HG02610 (cell line): ENCODE results near the gene PNPO.
"Not testable (repeated sequence)": the region's sequence is repeated elsewhere in the genome, so short reads cannot be mapped to it uniquely, and the experiment has no call there.

Experiments used
- ATAC-seq: cut with Tn5 transposase; IDR thresholded peaks from one replicate; pipeline ENCODE4 v1.9.1; 2021; ENCODE audit warnings: mild to moderate bottlenecking, moderate library complexity; ENCODE audit not compliant: unreplicated experiment

Gene PNPO

DNA sequence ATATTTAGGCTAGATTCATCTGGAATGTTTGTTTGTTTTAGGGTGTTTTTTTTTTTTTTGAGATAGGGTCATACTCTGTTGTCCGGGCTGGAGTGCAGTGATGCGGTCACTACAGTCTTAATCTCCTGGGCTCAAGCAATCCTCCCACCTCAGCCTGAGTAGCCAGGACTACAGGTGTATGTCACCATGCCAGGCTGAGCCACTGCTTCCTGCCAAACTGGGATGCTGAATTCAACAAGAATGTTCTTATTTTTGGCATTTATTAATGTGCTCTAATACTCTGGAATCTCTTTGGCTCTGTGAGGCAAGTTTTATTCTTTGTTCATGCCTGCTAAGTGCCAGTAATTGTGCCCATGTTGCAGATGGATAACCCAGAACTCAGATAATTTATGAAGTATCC is 23.8 kb upstream of the PNPO start:
- no peak for ATAC-seq

DNA sequence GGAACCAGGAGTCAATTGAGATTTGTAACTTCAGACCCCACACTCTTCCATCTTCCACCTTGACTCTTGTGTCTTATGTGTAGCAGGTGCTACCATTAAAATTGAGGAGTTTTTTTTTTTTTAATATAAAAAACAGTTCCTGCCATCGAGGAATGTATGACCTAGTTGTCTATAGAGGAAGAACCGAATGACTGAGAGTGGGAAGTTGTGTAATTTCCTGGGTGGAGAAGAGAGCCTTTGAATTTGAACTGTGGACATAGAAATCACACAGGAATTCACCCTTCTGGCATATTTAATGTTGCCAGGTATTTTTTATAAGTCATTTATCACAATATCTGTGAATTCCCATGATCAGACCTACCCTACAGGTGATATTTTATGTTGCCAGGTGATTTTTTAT is 23.4 kb upstream of the PNPO start:
- no peak for ATAC-seq

- no peak for ATAC-seq
Measured at GRCh38 chr17:47918991-47919390, 22.4 kb upstream of the PNPO start.

DNA sequence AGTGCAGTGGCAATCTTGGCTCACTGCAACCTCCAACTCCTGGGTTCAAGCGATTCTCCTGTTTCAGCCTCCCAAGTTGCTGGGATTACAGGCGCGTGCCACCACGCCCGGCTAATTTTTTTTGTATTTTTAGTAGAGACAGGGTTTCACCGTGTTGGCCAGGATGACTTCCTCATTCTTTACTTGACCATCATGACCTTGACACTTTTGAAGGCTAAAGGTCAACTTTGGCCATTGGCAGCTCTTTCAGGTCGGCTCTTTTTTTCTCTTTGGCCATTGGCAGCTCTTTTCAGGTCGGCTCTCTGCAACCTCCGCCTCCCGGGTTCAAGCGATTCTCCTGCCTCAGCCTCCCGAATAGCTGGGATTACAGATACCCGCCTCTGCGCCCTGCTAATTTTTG is 21.5 kb upstream of the PNPO start:
- ATAC-seq: not testable (repeated sequence)

DNA sequence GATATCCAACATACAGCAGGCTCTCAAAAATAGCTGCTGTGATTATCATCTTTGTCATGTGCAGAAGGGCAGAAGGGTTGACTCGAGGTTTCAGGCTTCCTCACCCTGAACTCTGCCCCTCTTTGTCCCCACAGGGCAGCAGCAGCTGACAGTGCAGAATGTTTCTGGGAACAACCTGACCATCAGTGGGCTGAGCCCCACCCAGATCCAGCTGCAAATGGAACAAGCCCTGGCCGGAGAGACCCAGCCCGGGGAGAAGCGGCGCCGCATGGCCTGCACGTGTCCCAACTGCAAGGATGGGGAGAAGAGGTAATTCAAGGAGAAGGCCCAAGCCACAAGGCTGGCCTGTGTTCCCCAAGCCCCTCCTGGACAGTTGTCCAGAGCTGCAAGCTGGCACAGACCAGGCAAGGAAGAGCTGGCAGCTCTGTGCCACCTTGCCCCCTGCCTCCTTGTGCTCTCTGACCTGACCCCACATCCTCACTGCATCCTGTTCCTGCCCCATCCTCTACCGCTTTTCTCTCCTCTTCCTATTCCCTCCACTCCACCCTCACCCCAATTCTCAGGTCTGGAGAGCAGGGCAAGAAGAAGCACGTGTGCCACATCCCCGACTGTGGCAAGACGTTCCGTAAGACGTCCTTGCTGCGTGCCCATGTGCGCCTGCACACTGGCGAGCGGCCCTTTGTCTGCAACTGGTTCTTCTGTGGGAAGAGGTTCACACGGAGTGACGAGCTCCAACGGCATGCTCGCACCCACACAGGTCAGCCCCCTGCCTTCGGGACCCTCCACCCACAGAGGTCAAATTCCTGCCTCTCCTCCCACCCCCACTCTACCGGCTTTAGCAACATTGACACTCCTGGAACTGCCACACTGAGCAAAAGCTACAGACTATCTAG is 16.3 kb upstream of the PNPO start:
- no peak for ATAC-seq

GRCh38 chr17:47925678-47925988 is 15.7 kb upstream of the PNPO start:
- no peak for ATAC-seq

DNA sequence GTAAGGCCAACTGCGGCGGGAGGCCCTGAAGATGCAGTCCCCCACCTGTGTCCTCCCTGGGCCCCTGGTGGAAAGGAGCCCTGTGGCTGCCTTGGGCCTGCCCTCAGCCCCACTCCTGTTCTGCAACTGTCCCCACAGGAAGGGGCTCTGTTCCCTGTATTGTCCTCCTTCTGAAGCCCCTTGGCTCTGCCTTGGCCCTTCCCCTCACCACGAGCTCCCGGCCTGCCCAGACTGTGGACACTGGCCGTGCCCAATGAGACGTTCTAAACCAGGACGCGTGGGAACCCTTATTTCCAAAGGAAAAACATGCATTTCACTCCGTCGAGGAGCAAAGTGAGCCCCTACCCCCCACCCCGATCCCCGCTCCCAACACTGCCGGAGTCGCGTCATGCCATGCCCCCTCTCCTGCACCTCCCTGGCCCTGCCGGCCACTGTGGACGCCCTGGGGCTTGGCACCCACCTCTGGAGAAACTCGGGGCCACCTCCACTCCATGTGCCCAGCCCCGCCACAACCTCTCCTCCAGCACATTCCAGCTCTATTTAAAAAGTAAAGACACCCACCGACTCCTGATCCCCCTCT is 13.5 kb upstream of the PNPO start:
- no peak for ATAC-seq

DNA sequence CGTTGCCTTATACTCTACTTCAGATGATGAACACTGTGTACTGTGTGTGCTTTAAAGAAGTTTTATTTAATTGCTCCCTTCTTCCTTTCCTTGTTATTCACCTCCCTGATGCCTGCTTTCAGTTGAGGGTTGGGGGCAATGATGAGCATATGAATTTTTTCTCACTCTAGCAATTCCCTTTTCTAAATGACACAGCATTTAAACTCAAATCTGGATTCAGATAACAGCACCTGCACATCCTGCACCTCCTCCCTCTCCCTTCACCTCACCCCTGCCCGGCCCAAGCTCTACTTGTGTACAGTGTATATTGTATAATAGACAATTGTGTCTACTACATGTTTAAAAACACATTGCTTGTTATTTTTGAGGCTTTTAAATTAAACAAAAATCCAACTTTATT is 13.0 kb upstream of the PNPO start:
- no peak for ATAC-seq

- no peak for ATAC-seq
Measured at GRCh38 chr17:47929218-47930000, 12.0 kb upstream of the PNPO start.

GRCh38 chr17:47931848-47932247 is 9.5 kb upstream of the PNPO start:
- ATAC-seq: no peak

- no peak for ATAC-seq
Measured at GRCh38 chr17:47934856-47935255, 6.5 kb upstream of the PNPO start.

DNA sequence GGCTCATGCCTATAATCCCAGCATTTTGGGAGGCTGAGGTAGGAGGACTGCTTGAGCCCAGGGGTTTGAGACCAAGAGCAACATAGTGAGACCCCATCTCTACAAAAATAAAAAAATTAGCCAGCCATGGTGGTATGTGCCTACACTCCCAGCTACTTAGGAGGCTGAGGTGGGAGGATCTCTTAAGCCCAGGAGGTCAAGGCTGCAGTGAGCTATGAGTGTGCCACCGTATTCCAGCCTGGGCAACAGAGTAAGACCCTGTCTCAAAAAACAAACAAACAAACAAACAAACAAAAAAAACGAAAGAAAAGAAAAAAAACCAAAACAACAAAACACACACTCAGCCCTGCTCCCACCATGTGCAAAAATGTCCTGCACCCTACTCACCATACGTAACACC is 5.9 kb upstream of the PNPO start:
- ATAC-seq: not testable (repeated sequence)

DNA sequence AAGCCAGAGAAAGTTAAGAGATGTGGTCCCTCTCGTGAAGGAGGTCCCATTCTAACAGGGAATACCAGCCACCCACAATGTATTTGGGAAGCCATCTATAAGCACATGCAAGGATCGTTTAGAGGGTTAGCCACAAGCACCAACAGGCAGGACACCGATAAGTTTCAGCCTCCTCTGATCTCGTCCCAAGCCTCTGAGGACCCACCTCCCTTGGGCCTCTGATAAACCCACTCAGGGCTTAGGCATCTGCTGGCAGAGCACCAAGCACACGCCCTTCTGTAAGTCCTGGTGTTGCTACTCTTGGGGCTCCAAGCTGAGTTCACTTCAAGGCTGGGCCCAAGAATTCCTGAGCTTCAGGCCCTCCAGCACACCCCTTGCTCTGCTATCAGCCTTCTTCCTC is 5.4 kb upstream of the PNPO start:
- ATAC-seq: no peak

- no peak for ATAC-seq
Measured at GRCh38 chr17:47937941-47938340, 3.4 kb upstream of the PNPO start.

DNA sequence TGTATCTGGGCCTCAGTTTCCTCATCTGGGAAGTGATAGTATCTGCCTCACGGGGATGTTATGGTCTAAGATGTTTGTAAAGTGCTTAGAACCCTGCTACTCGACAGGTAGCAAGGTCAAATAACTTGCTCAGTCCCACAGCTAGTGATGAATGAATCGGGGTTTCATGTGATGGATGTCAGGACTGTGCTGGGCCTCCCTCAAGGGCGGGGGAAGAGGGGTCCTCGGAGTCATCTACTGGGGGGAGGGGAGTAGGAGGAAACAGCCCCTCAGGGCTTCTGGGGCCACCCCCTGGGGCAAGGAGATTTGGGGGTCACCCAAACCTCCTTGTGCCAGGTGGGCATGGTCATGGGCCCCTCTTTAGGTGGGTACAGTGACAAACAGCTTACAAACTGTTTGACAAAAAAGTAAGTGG is 732 bp downstream of the PNPO start:
- no peak for ATAC-seq

DNA sequence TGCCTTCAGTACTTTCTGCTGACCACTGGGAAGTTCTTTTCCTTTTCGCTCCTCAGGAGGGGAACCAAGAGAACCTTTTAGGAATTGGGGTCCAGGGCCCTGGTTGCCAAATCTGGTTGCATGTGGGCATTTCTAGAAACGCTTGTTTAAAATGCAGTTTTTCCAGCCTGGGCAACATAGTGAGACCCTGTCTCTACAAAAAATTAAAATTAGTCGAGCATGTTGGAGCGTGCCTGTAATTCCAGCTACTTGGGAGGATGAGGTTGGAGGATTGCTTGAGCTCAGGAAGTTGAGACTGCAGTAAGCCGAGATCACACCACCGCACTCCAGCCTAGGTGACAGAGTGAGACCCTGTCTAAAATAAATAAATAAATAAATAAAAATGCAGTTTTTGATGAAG is 1.2 kb downstream of the PNPO start:
- no peak for ATAC-seq

DNA sequence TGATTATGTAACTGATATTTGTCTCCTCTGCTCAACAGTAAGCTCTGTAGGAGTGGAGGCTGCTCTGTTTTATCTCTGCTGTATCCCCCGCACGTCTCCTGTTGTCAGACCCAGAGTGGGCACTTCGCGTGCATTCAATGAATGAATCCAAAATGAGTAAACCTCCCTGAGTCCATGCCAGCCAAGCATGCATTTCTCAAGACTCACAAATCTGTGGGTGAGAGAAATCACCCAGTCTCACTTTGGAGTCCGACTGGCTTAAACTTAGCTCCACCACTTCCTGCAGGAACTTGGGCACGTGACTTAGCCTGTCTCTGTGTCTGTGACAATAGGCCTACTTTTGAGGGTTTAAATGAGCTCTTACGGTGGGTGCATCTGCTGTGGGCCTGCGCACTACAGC is 3.7 kb downstream of the PNPO start:
- no peak for ATAC-seq

GRCh38 chr17:47945529-47946508 is 4.4 kb downstream of the PNPO start:
- no peak for ATAC-seq

DNA sequence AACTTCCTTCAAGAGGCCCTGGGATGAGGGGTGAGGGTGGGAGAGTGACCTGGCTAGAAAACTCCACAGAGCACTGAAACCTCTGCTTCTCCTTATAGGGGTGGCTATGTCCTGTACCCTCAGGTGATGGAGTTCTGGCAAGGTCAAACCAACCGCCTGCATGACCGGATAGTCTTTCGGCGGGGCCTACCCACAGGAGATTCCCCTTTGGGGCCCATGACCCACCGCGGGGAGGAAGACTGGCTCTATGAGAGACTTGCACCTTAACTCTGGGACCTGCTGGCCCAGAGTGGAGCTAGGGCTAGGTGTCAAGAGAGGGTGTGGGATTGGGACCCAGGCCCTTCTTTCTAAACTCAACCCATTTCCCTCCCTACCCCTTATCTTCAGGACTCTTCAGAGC is 5.1 kb downstream of the PNPO start:
- no peak for ATAC-seq

DNA sequence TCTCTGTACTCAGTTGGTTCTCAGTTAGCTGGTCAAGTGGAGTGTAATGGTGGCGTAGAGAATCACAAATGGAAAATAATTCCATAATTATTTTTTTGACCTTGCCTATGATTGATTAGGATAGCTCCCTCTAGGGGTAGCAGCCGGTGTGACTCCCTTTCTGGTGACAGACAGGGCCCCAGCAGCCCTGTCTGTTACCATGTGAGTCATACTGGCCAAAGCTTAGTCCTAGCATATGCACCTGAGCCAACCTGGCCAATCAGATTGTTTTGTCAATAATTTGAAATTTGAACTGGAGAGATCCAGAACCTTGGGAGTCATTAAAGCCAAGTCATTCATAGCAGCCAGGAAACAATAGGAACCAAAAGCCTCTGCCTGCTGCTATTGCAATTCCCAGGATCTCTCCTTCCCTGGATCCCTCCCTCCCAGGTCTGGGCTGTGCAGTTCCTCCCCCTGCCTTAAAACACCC is 5.6 kb downstream of the PNPO start:
- peak; percentile 82 for ATAC-seq
